GM23338 (cell line): ENCODE data around the gene RXRG. TPM values are rescaled to one million over a fixed set of nuclear protein-coding genes. Genes with fewer than 3 reads are reported as not detected.

Experiments used
- ATAC-seq: fragments of 200-7000 bp; cut with Tn5 transposase; 3 replicates; pipeline ENCODE4 v1.9.1; 2020
- DNase-seq: peaks from one replicate; pipeline ENCODE4 v3.0.0-alpha.2; 2015; ENCODE audit warnings: low spot score
- H2AFZ ChIP-seq: fragments of 200-600 bp; sonication (generic); 2 replicates; pipeline ENCODE4 v1.8.0; 2016; ENCODE audit warnings: antibody characterized with exemption, mild to moderate bottlenecking, moderate library complexity
- H3F3A ChIP-seq: fragments of 200-600 bp; sonication (generic); replicated peaks from 2 replicates; pipeline ENCODE4 v1.8.0; 2017; ENCODE audit warnings: antibody characterized with exemption, mixed run types, low read depth
- H3K27ac ChIP-seq: fragments of 200-600 bp; sonication (generic); 2 replicates; pipeline ENCODE4 v1.6.1; 2016; ENCODE audit warnings: low read depth
- H3K27me3 ChIP-seq: fragments of 200-600 bp; sonication (generic); 2 replicates; pipeline ENCODE4 v1.8.0; 2016; ENCODE audit warnings: mild to moderate bottlenecking, mixed run types, moderate library complexity; ENCODE audit not compliant: insufficient read depth
- H3K36me3 ChIP-seq: fragments of 200-600 bp; sonication (generic); 2 replicates; pipeline ENCODE4 v1.8.0; 2016; ENCODE audit warnings: mild to moderate bottlenecking; ENCODE audit not compliant: insufficient read depth
- H3K4me1 ChIP-seq: fragments of 200-600 bp; sonication (generic); 2 replicates; pipeline ENCODE4 v1.8.0; 2016; ENCODE audit warnings: mild to moderate bottlenecking, moderate library complexity; ENCODE audit not compliant: insufficient read depth
- H3K4me2 ChIP-seq: fragments of 200-600 bp; sonication (generic); 2 replicates; pipeline ENCODE4 v1.7.1; 2017; ENCODE audit warnings: mixed run types
- H3K4me3 ChIP-seq: fragments of 200-600 bp; sonication (generic); 2 replicates; pipeline ENCODE4 v1.6.1; 2016; ENCODE audit warnings: mixed run types
- H3K79me2 ChIP-seq: fragments of 200-600 bp; sonication (generic); replicated peaks from 2 replicates; pipeline ENCODE4 v1.8.0; 2017; ENCODE audit warnings: mild to moderate bottlenecking; ENCODE audit not compliant: insufficient read depth
- H3K9me2 ChIP-seq: fragments of 200-600 bp; sonication (generic); 2 replicates; pipeline ENCODE4 v1.8.0; 2017; ENCODE audit not compliant: insufficient read depth
- H4K20me1 ChIP-seq: fragments of 200-600 bp; sonication (generic); replicated peaks from 2 replicates; pipeline ENCODE4 v1.8.0; 2017; ENCODE audit warnings: mild to moderate bottlenecking; ENCODE audit not compliant: insufficient read depth
- H3K27ac Mint-ChIP-seq: 2 replicates; pipeline ENCODE4 v1.8.0; 2020; ENCODE audit warnings: inconsistent platforms, mild to moderate bottlenecking, moderate library complexity, mixed read lengths
- H3K27me3 Mint-ChIP-seq: 3 replicates; pipeline ENCODE4 v1.8.0; 2022; ENCODE audit warnings: low read depth, mild to moderate bottlenecking, moderate library complexity, mixed read lengths, inconsistent platforms; ENCODE audit not compliant: insufficient read depth, poor library complexity
- H3K36me3 Mint-ChIP-seq: 3 replicates; pipeline ENCODE4 v1.8.0; 2021; ENCODE audit warnings: low read depth, mild to moderate bottlenecking, inconsistent platforms, moderate library complexity, mixed read lengths
- H3K4me1 Mint-ChIP-seq: 3 replicates; pipeline ENCODE4 v1.8.0; 2020; ENCODE audit warnings: mild to moderate bottlenecking, inconsistent platforms, mixed read lengths
- H3K4me3 Mint-ChIP-seq: 3 replicates; pipeline ENCODE4 v1.8.0; 2021; ENCODE audit warnings: moderate library complexity, mild to moderate bottlenecking, inconsistent platforms, mixed read lengths
- H3K9me3 Mint-ChIP-seq: 3 replicates; pipeline ENCODE4 v1.8.0; 2020; ENCODE audit warnings: moderate library complexity, mild to moderate bottlenecking, inconsistent platforms, mixed read lengths
- CREB1 ChIP-seq: fragments of 250-450 bp; sonication (Bioruptor Pico); IDR thresholded peaks from 2 replicates; pipeline ENCODE4 v1.5.0; 2020; ENCODE audit warnings: low read depth, mild to moderate bottlenecking, moderate library complexity
- CTCF ChIP-seq, 2 experiments: fragments of 200-600 bp in 1 of 2; sonication (generic) in 1 of 2; conservative IDR thresholded peaks; 2 replicates each; pipeline versions ENCODE4 v1.5.1 to v1.6.1; 2016 to 2017; ENCODE audit warnings: antibody characterized with exemption in 2 of 2, low read depth in 2 of 2, mild to moderate bottlenecking in 2 of 2, moderate library complexity in 1 of 2
- ETS1 ChIP-seq: IDR thresholded peaks from 2 replicates; pipeline ENCODE4 v1.6.1; 2016; ENCODE audit warnings: antibody characterized with exemption
- NANOG ChIP-seq: IDR thresholded peaks from 2 replicates; pipeline ENCODE4 v1.6.1; 2016; ENCODE audit warnings: antibody characterized with exemption, borderline replicate concordance
- POLR2AphosphoS5 ChIP-seq: IDR thresholded peaks from 2 replicates; pipeline ENCODE4 v1.6.1; 2016; ENCODE audit warnings: antibody characterized with exemption, low read depth
- STAT1 ChIP-seq: IDR thresholded peaks from one replicate; pipeline ENCODE4 v1.6.1; 2016; ENCODE audit warnings: antibody characterized with exemption; ENCODE audit not compliant: unreplicated experiment
- ZNF331 ChIP-seq: fragments of 250-450 bp; sonication (Bioruptor Pico); IDR thresholded peaks from 2 replicates; pipeline ENCODE4 v1.5.0; 2020; ENCODE audit warnings: low read depth, mild to moderate bottlenecking, moderate library complexity
- ZNF462 ChIP-seq: fragments of 250-450 bp; sonication (Bioruptor Pico); IDR thresholded peaks from 2 replicates; pipeline ENCODE4 v1.5.0; 2020; ENCODE audit warnings: mild to moderate bottlenecking, moderate library complexity
- polyA plus RNA-seq: library from polyadenylated mRNA; unstranded; fragments of >200 nt; fragmentation: Nextera tagmentation; extraction: Ambion mirVana; gene quantifications from 2 replicates; pipeline ENCODE4 v1.2.1, GENCODE V29; 2016
- total RNA-seq: library from RNA; depleted of rRNA; stranded (reverse); fragments of >200 nt; shearing (Covaris generic); gene quantifications from 2 replicates; pipeline ENCODE4 v1.2.3, GENCODE V29; 2014

The RXRG gene
- total and polyA plus RNA-seq, 2 experiments from 2014 or later: not detected

GRCh38 chr1:165403835-165404482 lies 41.0 kb downstream of the RXRG start:
- Mint-ChIP-seq H3K36me3 (no peaks in the 10 kb centered on the region), H3K9me3 (no peaks in the 10 kb centered on the region), H3K27ac (no peak overlapping the region), H3K4me1 (no peaks in the 10 kb centered on the region), H3K4me3 (no peak overlapping the region), H3K27me3 (no peaks in the 10 kb centered on the region)
- peak; percentile 78 for DNase-seq
- no peaks in the 10 kb centered on the region for H3K9me2 ChIP-seq
- H3K79me2 ChIP-seq: no peaks in the 10 kb centered on the region
- H3K4me1 ChIP-seq: no peaks in the 10 kb centered on the region
- peak; percentile 66 to 93 for TF ChIP-seq CTCF (conservative IDR thresholded peaks at IDR 0.05; ENCODE audit: low read depth in 2 of 2)
- no peak for TF ChIP-seq ZNF331
- peak overlapping the region; percentile 84; the same call in 1 of the 2 replicates for H2AFZ ChIP-seq
- no peak overlapping the region for H3K27ac ChIP-seq
- H4K20me1 ChIP-seq: no peaks in the 10 kb centered on the region
- H3F3A ChIP-seq: no peaks in the 10 kb centered on the region
- H3K4me3 ChIP-seq: no peak overlapping the region
- no peak overlapping the region for H3K4me2 ChIP-seq
- peak; percentile 94 for ATAC-seq
- H3K27me3 ChIP-seq: no peaks in the 10 kb centered on the region
- no peaks in the 10 kb centered on the region for H3K36me3 ChIP-seq

- no peaks in the 10 kb centered on the region for H3K4me1 ChIP-seq
- no peak overlapping the region for H3K4me3 ChIP-seq
- no peak for DNase-seq
- Mint-ChIP-seq H3K4me1 (peaks cover 6% of the 10 kb centered on the region; the same call in 2 of the 3 replicates), H3K9me3 (no peaks in the 10 kb centered on the region), H3K27me3 (peaks cover 3% of the 10 kb centered on the region), H3K36me3 (no peaks in the 10 kb centered on the region), H3K4me3 (no peak overlapping the region), H3K27ac (no peak overlapping the region)
- no peak overlapping the region for H3K4me2 ChIP-seq
- no peaks in the 10 kb centered on the region for H3K36me3 ChIP-seq
- no peaks in the 10 kb centered on the region for H3F3A ChIP-seq
- ATAC-seq: no peak
- no peak overlapping the region for H3K27ac ChIP-seq
- no peak overlapping the region for H2AFZ ChIP-seq
- no peaks in the 10 kb centered on the region for H3K27me3 ChIP-seq
- H4K20me1 ChIP-seq: no peaks in the 10 kb centered on the region
- H3K79me2 ChIP-seq: no peaks in the 10 kb centered on the region
- no peaks in the 10 kb centered on the region for H3K9me2 ChIP-seq
- TF ChIP-seq NANOG (no peak), POLR2AphosphoS5 (no peak), ZNF462 (CRISPR knock-in tag) (no peak), ETS1 (no peak), ZNF331 (no peak), CREB1 (CRISPR knock-in tag) (no peak), STAT1 (no peak)
Measured at GRCh38 chr1:165402517-165403111, 42.3 kb downstream of the RXRG start.
